Left renal pelvis (tissue), 4 donors: ENCODE measurements around the gene HESX1. TPM values are rescaled to one million over a fixed set of nuclear protein-coding genes. Genes with fewer than 3 reads are reported as not detected.

Experiments
- DNase-seq, 4 donors: peaks; one replicate each; pipeline ENCODE4 v3.0.0-alpha.2; 2013; ENCODE audit warnings: low read depth in 4 of 4, low spot score in 3 of 4
- polyA plus RNA-seq, 4 donors: library from polyadenylated mRNA; unstranded; fragments of 120-200 nt; gene quantifications; one replicate each; pipeline ENCODE4 v1.2.1, GENCODE V29; 2013; ENCODE audit not compliant: insufficient read length in 4 of 4

The HESX1 gene
- polyA plus RNA-seq, 4 donors: 2.8 to 4.8 (median 3.5) TPM

- DNase-seq: no peak
Observed at GRCh38 chr3:57169108-57169507, 30.7 kb downstream of the HESX1 start.

- DNase-seq: no peak
Observed at GRCh38 chr3:57168151-57168550, 31.6 kb downstream of the HESX1 start.

- DNase-seq: no peak
Observed at GRCh38 chr3:57166660-57167059, 33.1 kb downstream of the HESX1 start.

- no peak for DNase-seq
Observed at GRCh38 chr3:57165641-57166040, 34.1 kb downstream of the HESX1 start.

- peak in 1 of 4 donors; percentile 78 for DNase-seq
Observed at GRCh38 chr3:57164657-57165573, 34.9 kb downstream of the HESX1 start, which contains the start of gene IL17RD. Gene IL17RD, minus strand, starts transcription at chr3:57165353. Its CDS starts 67 bp downstream, at chr3:57165286.

GRCh38 chr3:57164217-57164656 lies 35.5 kb downstream of the HESX1 start:
- DNase-seq: no peak

GRCh38 chr3:57163751-57164150 lies 36.0 kb downstream of the HESX1 start:
- DNase-seq: no peak

- DNase-seq: no peak
Observed at GRCh38 chr3:57161915-57162314, 37.9 kb downstream of the HESX1 start.

- no peak for DNase-seq
Observed at GRCh38 chr3:57160765-57161538, 38.8 kb downstream of the HESX1 start.

GRCh38 chr3:57160076-57160764 lies 39.6 kb downstream of the HESX1 start:
- no peak for DNase-seq

- no peak for DNase-seq
Observed at GRCh38 chr3:57158813-57159738, 40.7 kb downstream of the HESX1 start.

- DNase-seq: no peak
Observed at GRCh38 chr3:57158325-57158724, 41.5 kb downstream of the HESX1 start.

GRCh38 chr3:57157545-57157944 lies 42.2 kb downstream of the HESX1 start:
- DNase-seq: no peak

- no peak for DNase-seq
Observed at GRCh38 chr3:57155310-57155643, 44.5 kb downstream of the HESX1 start.

- DNase-seq: no peak
Observed at GRCh38 chr3:57154470-57155309, 45.1 kb downstream of the HESX1 start.

GRCh38 chr3:57152151-57153143 lies 47.3 kb downstream of the HESX1 start:
- DNase-seq: no peak

GRCh38 chr3:57151749-57152148 lies 48.0 kb downstream of the HESX1 start:
- DNase-seq: no peak

- DNase-seq: no peak
Observed at GRCh38 chr3:57151021-57151449, 48.7 kb downstream of the HESX1 start.
